ENCODE data around the gene EQTN.

EQTN gene

DNA sequence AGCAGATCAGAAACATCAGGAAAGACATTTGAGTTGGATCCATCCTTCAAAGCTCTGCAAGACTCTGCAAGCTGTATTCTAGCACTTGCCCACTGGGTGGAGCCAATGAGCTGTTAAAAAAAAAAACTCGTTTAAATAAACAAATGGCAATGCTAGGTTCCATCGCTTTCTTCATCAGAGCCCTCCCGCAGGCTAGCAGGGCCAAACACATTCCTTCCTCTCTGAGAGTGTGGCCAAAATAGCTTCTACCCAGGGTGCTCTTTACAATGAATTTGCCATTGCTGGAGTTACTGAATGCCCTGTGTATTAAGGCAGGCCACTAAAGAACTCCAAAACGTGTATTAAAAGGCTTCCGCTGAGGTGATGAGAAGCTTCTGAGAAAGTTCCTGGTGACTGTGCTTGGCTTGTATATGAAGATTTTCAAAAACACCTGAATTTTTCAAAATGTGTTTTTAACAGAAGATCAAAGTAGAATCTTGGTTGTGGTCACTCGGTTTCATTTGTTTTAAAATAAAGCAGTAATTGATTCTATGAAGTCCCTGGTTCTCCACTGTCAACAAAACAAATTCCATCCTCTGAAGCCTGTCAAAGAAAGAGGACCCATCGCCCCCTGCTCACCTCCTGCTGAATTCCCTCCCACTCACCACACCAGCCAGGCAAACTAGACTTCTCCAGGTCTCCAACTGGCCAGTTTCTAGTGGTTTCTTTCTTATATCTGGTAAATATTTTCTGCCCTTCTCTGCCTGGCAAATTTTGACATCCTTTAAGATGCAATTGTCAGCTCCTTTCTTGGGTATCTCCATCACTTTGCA, 36.5 kb upstream of the EQTN start:
- Histone ChIP-seq H3K4me3 (ENCODE audit: low read length) (no peak overlapping the region), H3K4me1 (ENCODE audit: control insufficient read depth, insufficient read depth, low read length) (peaks cover 17% of the 10 kb centered on the region), H3K9ac (ENCODE audit: low read length) (no peak overlapping the region), H3K9me3 (ENCODE audit: control insufficient read depth, low read length) (no peaks in the 10 kb centered on the region), H3K36me3 (ENCODE audit: control insufficient read depth, insufficient read depth, low read length) (no peaks in the 10 kb centered on the region), H3K27me3 (ENCODE audit: control insufficient read depth, insufficient read depth, low read length) (no peaks in the 10 kb centered on the region)

DNA sequence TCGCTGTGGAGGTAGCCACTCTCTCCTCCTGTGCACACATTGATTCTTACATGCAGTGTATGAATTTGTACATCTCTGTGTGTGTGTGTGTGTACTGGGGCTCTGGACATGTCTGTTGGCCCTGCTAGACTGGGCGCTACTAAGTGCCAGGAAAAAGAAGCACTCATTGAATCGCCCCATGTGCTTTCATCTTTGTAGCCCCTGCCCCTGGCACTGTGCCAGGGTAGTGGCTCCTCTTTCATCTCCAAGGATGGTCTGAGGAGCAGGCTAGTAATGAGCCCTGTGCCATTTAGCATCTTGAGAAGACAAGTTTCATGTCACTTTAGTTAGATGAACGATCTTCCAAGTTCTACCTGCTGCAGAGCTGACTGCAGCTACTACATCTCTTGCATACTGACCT, 34.4 kb upstream of the EQTN start:
- Histone ChIP-seq H3K4me1 (ENCODE audit: control insufficient read depth, insufficient read depth, low read length) (peaks cover 4% of the 10 kb centered on the region), H3K27me3 (ENCODE audit: control insufficient read depth, insufficient read depth, low read length) (no peaks in the 10 kb centered on the region)

DNA sequence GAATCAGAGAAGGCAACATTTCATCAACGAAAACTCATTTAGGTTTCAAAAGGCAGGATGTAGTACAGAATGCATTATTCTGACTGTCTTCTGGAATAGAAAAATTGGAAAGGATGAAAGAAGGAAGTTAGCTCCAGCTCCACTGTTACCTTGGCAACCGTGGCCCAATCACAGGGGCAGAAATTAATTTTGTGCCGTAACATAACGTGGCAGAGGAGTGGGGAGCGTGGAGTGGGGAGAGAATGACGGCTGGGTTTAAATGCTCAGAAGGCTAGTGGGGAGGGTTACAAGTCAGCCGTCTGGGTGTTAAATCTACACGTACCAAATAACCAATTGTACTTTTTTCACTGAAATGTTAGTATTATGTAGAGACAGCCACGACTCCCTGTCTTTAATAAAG, 32.3 kb upstream of the EQTN start:
- H3K4me3 ChIP-seq (ENCODE audit: low read length): no peak overlapping the region
- H3K36me3 ChIP-seq (ENCODE audit: control insufficient read depth, insufficient read depth, low read length): no peaks in the 10 kb centered on the region
- no peak overlapping the region for H3K9ac ChIP-seq (ENCODE audit: low read length)
- peaks cover 4% of the 10 kb centered on the region for H3K4me1 ChIP-seq (ENCODE audit: control insufficient read depth, insufficient read depth, low read length)
- no peaks in the 10 kb centered on the region for H3K9me3 ChIP-seq (ENCODE audit: control insufficient read depth, low read length)
- no peaks in the 10 kb centered on the region for H3K27me3 ChIP-seq (ENCODE audit: control insufficient read depth, insufficient read depth, low read length)

More for the DNA sequence above, 34.4 kb upstream of the EQTN start:
- no peaks in the 10 kb centered on the region for H3K9me3 ChIP-seq (ENCODE audit: control insufficient read depth, low read length)
- no peak overlapping the region for H3K9ac ChIP-seq (ENCODE audit: low read length)
- H3K4me3 ChIP-seq (ENCODE audit: low read length): no peak overlapping the region
- no peaks in the 10 kb centered on the region for H3K36me3 ChIP-seq (ENCODE audit: control insufficient read depth, insufficient read depth, low read length)

DNA sequence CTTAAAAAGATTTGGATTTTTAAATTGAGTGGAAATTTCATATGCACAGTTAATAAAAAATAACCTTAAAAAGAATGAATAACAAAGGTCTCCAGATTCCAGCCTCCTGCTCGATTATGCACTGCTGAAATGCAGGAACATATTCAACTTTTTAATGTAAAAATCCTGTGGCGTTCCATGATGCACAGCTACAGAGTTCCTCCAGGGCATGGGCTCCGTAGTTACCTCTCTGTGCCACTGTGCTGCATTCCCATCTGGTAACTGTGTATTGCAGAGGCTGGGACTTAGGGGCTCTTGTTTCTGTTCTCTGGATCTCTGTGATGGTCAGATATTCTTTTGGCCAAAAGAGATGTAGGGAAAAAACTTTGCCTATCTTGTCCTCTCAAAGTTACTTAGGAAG, 31.5 kb upstream of the EQTN start:
- Histone ChIP-seq H3K4me1 (ENCODE audit: control insufficient read depth, insufficient read depth, low read length) (peaks cover 3% of the 10 kb centered on the region), H3K27me3 (ENCODE audit: control insufficient read depth, insufficient read depth, low read length) (no peaks in the 10 kb centered on the region), H3K36me3 (ENCODE audit: control insufficient read depth, insufficient read depth, low read length) (no peaks in the 10 kb centered on the region), H3K9me3 (ENCODE audit: control insufficient read depth, low read length) (no peaks in the 10 kb centered on the region), H3K4me3 (ENCODE audit: low read length) (no peak overlapping the region), H3K9ac (ENCODE audit: low read length) (no peak overlapping the region)

DNA sequence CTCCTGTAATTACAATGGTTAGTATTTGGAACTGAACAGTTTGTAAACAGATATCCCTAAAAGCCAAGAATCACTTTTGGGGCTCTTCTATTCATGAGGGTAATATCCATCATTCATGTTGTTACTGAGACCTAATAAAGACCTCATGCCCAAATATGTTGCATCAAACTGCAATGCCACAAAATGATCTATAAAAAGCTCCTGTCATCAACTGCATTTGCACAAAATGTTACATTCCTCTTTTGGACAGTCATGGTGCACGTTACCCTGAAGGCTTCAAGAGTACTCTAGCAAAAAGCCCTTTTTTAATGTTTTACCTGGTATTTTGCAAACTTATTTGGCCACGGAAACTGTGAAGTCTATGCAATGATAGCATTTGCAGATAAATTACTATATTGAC, 14.2 kb upstream of the EQTN start:
- Histone ChIP-seq H3K4me1 (ENCODE audit: control insufficient read depth, insufficient read depth, low read length) (no peaks in the 10 kb centered on the region), H3K9me3 (ENCODE audit: control insufficient read depth, low read length) (no peaks in the 10 kb centered on the region), H3K27me3 (ENCODE audit: control insufficient read depth, insufficient read depth, low read length) (no peaks in the 10 kb centered on the region), H3K9ac (ENCODE audit: low read length) (no peak overlapping the region), H3K36me3 (ENCODE audit: control insufficient read depth, insufficient read depth, low read length) (no peaks in the 10 kb centered on the region), H3K4me3 (ENCODE audit: low read length) (no peak overlapping the region)

DNA sequence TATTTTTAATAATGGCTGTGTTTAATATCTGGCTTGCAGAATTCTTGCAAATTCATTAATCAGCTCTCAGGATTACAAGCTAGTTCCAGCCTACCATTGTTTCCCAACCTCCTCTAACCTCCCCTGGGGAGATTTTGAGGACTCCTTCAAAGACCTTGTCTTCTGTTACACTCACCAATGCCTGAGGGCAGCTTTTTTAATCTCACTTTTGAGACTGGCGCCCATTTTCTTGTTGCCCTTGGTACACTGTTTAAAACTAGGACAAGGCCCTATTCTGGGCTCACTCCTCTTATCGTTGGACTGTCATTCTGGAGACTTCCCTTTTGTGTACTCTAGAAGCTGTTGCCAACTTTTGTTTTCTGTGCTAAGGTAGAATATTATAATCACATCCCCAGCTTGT, 13.6 kb upstream of the EQTN start:
- Histone ChIP-seq H3K4me3 (ENCODE audit: low read length) (no peak overlapping the region), H3K36me3 (ENCODE audit: control insufficient read depth, insufficient read depth, low read length) (no peaks in the 10 kb centered on the region), H3K9me3 (ENCODE audit: control insufficient read depth, low read length) (no peaks in the 10 kb centered on the region), H3K27me3 (ENCODE audit: control insufficient read depth, insufficient read depth, low read length) (no peaks in the 10 kb centered on the region), H3K9ac (ENCODE audit: low read length) (no peak overlapping the region), H3K4me1 (ENCODE audit: control insufficient read depth, insufficient read depth, low read length) (no peaks in the 10 kb centered on the region)

DNA sequence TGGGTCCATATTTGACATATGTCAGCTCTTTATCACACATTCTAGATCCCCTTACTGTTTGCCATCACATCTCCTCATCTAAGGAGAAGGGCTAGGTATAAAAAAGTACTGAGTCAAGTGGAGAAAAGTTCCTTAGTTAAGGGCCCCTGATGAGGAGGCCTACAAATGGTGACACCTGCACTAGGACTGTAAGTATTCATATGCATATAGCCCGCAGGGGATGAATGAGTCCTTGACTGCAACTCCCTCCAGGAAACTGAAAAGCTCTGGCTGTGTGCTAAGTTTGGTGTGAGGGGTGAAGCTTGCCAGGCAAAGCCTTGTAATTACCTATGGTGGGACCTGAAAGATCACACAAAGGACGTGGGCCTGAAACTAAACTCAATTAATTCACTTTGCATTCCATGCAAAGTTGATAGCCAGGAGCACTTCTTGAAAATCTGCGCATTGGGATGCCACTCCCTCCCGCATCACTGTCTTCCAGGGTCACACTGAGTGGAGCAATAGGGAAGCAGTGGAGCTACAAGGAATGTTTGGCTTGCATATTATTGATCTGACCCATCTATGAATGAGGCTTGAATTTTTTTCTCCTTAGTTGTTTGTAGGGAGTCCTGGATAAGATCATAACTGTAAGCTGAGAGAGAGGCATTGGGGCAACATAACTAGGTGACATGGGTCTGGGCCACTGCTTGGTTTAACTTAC, 11.9 kb upstream of the EQTN start:
- Histone ChIP-seq H3K27me3 (ENCODE audit: control insufficient read depth, insufficient read depth, low read length) (no peaks in the 10 kb centered on the region), H3K9me3 (ENCODE audit: control insufficient read depth, low read length) (no peaks in the 10 kb centered on the region), H3K9ac (ENCODE audit: low read length) (no peak overlapping the region), H3K36me3 (ENCODE audit: control insufficient read depth, insufficient read depth, low read length) (no peaks in the 10 kb centered on the region), H3K4me3 (ENCODE audit: low read length) (no peak overlapping the region), H3K4me1 (ENCODE audit: control insufficient read depth, insufficient read depth, low read length) (no peaks in the 10 kb centered on the region)

DNA sequence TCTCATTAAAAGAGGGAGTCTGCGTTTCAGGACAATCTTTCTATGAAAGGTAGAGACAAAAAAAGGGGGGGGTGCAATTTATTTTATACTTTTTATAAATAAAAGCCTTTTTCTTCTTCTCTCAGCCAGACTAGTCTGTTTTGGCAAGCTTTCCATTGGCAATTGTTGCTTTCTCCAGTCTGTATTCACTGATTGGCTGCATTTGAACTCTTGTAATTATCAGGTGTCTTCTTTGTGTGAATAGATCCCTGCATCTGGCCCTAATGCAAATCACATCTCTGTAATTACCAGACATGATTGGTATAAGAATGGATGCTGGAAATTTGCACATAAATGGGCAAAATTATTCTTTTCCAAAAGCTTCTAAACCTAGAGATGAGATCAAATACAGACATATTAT, 7.6 kb upstream of the EQTN start:
- Histone ChIP-seq H3K4me3 (ENCODE audit: low read length) (no peak overlapping the region), H3K9ac (ENCODE audit: low read length) (no peak overlapping the region), H3K4me1 (ENCODE audit: control insufficient read depth, insufficient read depth, low read length) (no peaks in the 10 kb centered on the region), H3K36me3 (ENCODE audit: control insufficient read depth, insufficient read depth, low read length) (no peaks in the 10 kb centered on the region), H3K27me3 (ENCODE audit: control insufficient read depth, insufficient read depth, low read length) (no peaks in the 10 kb centered on the region), H3K9me3 (ENCODE audit: control insufficient read depth, low read length) (no peaks in the 10 kb centered on the region)

DNA sequence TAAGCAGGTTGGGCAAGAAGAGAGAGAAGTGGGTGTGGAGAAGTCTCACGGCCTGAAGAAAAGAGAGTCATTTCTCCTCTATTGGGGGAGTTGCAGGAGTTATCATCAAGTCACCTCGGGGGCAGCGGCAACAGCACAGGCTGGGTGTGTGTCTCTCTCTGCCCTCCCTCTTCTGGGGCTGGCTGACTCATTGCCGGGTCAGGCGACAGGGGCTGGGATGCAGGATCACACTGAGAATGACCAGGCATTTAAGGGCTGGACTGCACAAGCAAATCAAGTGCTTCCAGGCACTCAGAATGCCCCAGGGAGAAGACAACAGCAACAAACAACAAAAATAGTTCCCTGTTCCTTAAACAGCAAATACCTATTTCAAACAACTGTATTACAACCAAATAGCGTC, 6.3 kb upstream of the EQTN start:
- Histone ChIP-seq H3K4me1 (ENCODE audit: control insufficient read depth, insufficient read depth, low read length) (no peaks in the 10 kb centered on the region), H3K9ac (ENCODE audit: low read length) (no peak overlapping the region), H3K27me3 (ENCODE audit: control insufficient read depth, insufficient read depth, low read length) (no peaks in the 10 kb centered on the region), H3K9me3 (ENCODE audit: control insufficient read depth, low read length) (no peaks in the 10 kb centered on the region), H3K4me3 (ENCODE audit: low read length) (no peak overlapping the region), H3K36me3 (ENCODE audit: control insufficient read depth, insufficient read depth, low read length) (no peaks in the 10 kb centered on the region)

DNA sequence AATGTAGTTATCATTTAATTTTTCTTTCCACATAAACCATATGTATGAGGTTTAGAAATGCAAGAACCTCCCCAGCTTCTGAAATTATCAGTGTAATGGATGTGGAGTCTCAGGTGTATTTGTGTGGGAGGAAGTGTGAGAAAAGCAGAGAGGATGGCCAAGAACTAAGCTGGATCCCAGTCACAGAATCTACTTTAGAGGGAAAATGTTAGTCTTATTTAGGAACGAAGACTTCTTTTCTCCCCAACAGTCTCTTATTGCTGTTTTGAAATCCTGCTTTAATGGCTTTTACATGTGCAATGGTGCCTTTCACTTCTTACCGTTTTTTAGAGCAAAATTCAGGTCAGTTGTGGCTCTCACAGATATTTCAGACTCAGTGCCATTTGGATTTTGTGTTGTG, 3.0 kb downstream of the EQTN start:
- H3K9ac ChIP-seq (ENCODE audit: low read length): no peak overlapping the region
- H3K4me1 ChIP-seq (ENCODE audit: control insufficient read depth, insufficient read depth, low read length): no peaks in the 10 kb centered on the region
- no peak overlapping the region for H3K4me3 ChIP-seq (ENCODE audit: low read length)
- no peaks in the 10 kb centered on the region for H3K27me3 ChIP-seq (ENCODE audit: control insufficient read depth, insufficient read depth, low read length)
- no peaks in the 10 kb centered on the region for H3K36me3 ChIP-seq (ENCODE audit: control insufficient read depth, insufficient read depth, low read length)
- no peaks in the 10 kb centered on the region for H3K9me3 ChIP-seq (ENCODE audit: control insufficient read depth, low read length)

DNA sequence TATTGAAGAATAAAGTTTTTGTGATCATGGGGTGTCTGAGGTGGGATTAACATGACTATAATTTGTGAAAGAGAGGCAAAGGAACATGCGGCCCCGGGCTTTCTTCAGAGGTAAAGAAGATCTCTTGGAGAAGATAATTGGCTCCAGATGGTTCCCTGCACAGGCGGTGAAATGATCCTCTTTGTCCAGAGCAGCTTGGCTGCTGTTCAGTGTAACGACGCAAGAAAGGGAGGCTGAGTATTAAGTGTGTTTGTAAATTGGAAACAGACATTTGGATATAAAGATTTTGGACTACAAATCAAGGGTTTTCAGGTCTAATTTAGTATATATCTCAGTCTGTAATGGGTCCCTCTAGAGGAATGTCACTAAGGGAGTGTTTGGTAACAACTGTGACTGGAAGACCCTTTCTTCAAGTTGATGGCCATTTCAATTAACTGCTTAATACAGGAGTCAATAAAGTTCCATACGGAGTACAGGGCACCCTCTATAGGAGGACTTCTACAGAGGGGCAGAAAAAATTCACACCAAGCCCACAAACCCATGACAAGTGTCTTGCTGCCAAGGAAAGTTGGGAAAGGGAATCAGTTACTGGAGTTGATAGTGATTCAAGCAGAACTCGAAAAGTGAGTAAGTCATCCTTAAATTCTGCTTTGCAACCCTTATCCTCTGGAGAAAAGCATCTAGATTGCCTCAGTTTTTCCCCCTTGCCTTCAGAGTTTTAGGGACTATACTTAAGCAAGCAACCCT, 4.1 kb downstream of the EQTN start:
- Histone ChIP-seq H3K27me3 (ENCODE audit: control insufficient read depth, insufficient read depth, low read length) (no peaks in the 10 kb centered on the region), H3K36me3 (ENCODE audit: control insufficient read depth, insufficient read depth, low read length) (no peaks in the 10 kb centered on the region), H3K9me3 (ENCODE audit: control insufficient read depth, low read length) (no peaks in the 10 kb centered on the region), H3K9ac (ENCODE audit: low read length) (no peak overlapping the region), H3K4me3 (ENCODE audit: low read length) (no peak overlapping the region), H3K4me1 (ENCODE audit: control insufficient read depth, insufficient read depth, low read length) (no peaks in the 10 kb centered on the region)

DNA sequence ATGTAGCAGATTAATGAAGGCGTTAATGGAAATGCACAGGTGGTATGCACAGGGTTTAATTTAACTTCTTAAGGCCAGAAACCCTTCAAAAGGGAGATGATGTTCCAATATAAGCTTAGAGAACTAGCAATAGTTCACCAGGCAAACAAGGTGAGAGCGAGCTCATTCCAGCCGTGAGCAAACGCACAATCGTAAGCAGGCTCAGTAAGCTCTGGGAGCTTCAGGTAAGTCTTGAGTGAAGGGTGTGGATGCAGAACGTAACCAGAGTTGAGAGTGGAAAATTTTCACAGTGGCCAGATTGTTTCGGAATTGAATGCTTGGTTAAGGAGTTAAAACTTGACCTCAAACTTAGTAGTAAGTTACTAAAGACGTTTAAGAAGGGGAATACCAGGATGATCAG, 5.7 kb downstream of the EQTN start:
- Histone ChIP-seq H3K4me1 (ENCODE audit: control insufficient read depth, insufficient read depth, low read length) (no peaks in the 10 kb centered on the region), H3K4me3 (ENCODE audit: low read length) (no peak overlapping the region), H3K27me3 (ENCODE audit: control insufficient read depth, insufficient read depth, low read length) (no peaks in the 10 kb centered on the region), H3K9ac (ENCODE audit: low read length) (no peak overlapping the region), H3K9me3 (ENCODE audit: control insufficient read depth, low read length) (no peaks in the 10 kb centered on the region), H3K36me3 (ENCODE audit: control insufficient read depth, insufficient read depth, low read length) (no peaks in the 10 kb centered on the region)

Measured in mucosa of stomach (tissue), 1 donor.